Urothelium cell line (cell line): ENCODE measurements around the gene KCNJ14.
"Not testable (repeated sequence)": the region's sequence is repeated elsewhere in the genome, so short reads cannot be mapped to it uniquely, and the experiment has no call there.

Experiments used
- DNase-seq: peaks from one replicate; pipeline ENCODE4 v3.0.0; 2011; ENCODE audit warnings: low spot score, mixed read lengths
- FAIRE-seq: peaks from 2 replicates; lab custom pipeline; 2011; peaks lifted over from hg19 to GRCh38; lab: Jason Lieb, UNC

KCNJ14 gene

GRCh38 chr19:48486706-48487105 is 31.3 kb downstream of the KCNJ14 start:
- not testable (repeated sequence) for DNase-seq, FAIRE-seq

- DNase-seq (no peak), FAIRE-seq (no peak)
These were observed 32.2 kb downstream of the KCNJ14 start for GRCh38 chr19:48487544-48487943.

- FAIRE-seq (peak; percentile 81), DNase-seq (peak; percentile 89)
These were observed 32.6 kb downstream of the KCNJ14 start for GRCh38 chr19:48487948-48488347.

GRCh38 chr19:48488478-48488877 is 33.1 kb downstream of the KCNJ14 start:
- DNase-seq, FAIRE-seq: not testable (repeated sequence)

- FAIRE-seq (no peak), DNase-seq (peak; percentile 80)
These were observed 34.3 kb downstream of the KCNJ14 start for GRCh38 chr19:48489608-48490216.

GRCh38 chr19:48490981-48491792 is 35.8 kb downstream of the KCNJ14 start:
- DNase-seq (peak; percentile 82), FAIRE-seq (no peak)

- FAIRE-seq (no peak), DNase-seq (no peak)
These were observed 36.4 kb downstream of the KCNJ14 start for GRCh38 chr19:48491793-48492123.

- DNase-seq: peak; percentile 62
- no peak for FAIRE-seq
These were observed 37.7 kb downstream of the KCNJ14 start for GRCh38 chr19:48492925-48493717.

GRCh38 chr19:48493718-48494401 is 38.5 kb downstream of the KCNJ14 start:
- DNase-seq (no peak), FAIRE-seq (no peak)

GRCh38 chr19:48495396-48495795 is 40.0 kb downstream of the KCNJ14 start:
- FAIRE-seq (no peak), DNase-seq (no peak)

GRCh38 chr19:48496959-48497727 is 41.8 kb downstream of the KCNJ14 start:
- FAIRE-seq: no peak
- no peak for DNase-seq

- DNase-seq: no peak
- no peak for FAIRE-seq
These were observed 42.6 kb downstream of the KCNJ14 start for GRCh38 chr19:48497728-48498594.

GRCh38 chr19:48498595-48499311 is 43.4 kb downstream of the KCNJ14 start:
- FAIRE-seq (no peak), DNase-seq (no peak)

GRCh38 chr19:48499316-48500090 is 44.1 kb downstream of the KCNJ14 start:
- DNase-seq: no peak
- no peak for FAIRE-seq

- DNase-seq: no peak
These were observed 45.6 kb downstream of the KCNJ14 start for GRCh38 chr19:48500830-48501493.

GRCh38 chr19:48501494-48502349 is 46.3 kb downstream of the KCNJ14 start:
- FAIRE-seq: no peak
- peak; percentile 25 for DNase-seq

More at GRCh38 chr19:48500830-48501493, 45.6 kb downstream of the KCNJ14 start:
- FAIRE-seq: no peak
